Liver (tissue), 9 donors: ENCODE results near the gene EBF4. TPM values are rescaled to one million over a fixed set of nuclear protein-coding genes. Genes with fewer than 3 reads are reported as not detected.

ENCODE experiments used
- DNase-seq: peaks from one replicate; pipeline ENCODE4 v3.0.0-alpha.2; 2017; ENCODE audit warnings: low spot score
- H3K27ac ChIP-seq, 2 donors: one replicate each; pipeline ENCODE4 v1.7.0; 2013; ENCODE audit warnings: inconsistent platforms in 2 of 2, low read length in 2 of 2, control low read depth in 1 of 2, low read depth in 1 of 2, mild to moderate bottlenecking in 1 of 2
- H3K27me3 ChIP-seq, 4 donors: one replicate each; pipeline versions ENCODE4 v1.6.1 to v1.7.0; 2013; ENCODE audit warnings: low read length in 3 of 4, inconsistent platforms in 1 of 4, mild to moderate bottlenecking in 1 of 4, moderate library complexity in 1 of 4; ENCODE audit not compliant: control insufficient read depth in 4 of 4, insufficient read depth in 4 of 4
- H3K36me3 ChIP-seq, 4 donors: one replicate each; pipeline versions ENCODE4 v1.6.1 to v1.7.0; 2013; ENCODE audit warnings: low read length in 3 of 4, mild to moderate bottlenecking in 3 of 4, low read depth in 1 of 4, moderate library complexity in 1 of 4; ENCODE audit not compliant: control insufficient read depth in 4 of 4, insufficient read depth in 3 of 4
- H3K4me1 ChIP-seq, 4 donors: one replicate each; pipeline versions ENCODE4 v1.6.1 to v1.7.0; 2013; ENCODE audit warnings: low read length in 3 of 4, mild to moderate bottlenecking in 3 of 4, moderate library complexity in 1 of 4; ENCODE audit not compliant: control insufficient read depth in 4 of 4, insufficient read depth in 4 of 4
- H3K4me3 ChIP-seq, 3 donors: one replicate each; pipeline versions ENCODE4 v1.6.1 to v1.7.0; 2013; ENCODE audit warnings: low read length in 3 of 3, control low read depth in 1 of 3, low read depth in 1 of 3, mild to moderate bottlenecking in 1 of 3
- H3K9ac ChIP-seq, 2 donors: one replicate each; pipeline ENCODE4 v1.7.0; 2013; ENCODE audit warnings: low read length in 2 of 2, mild to moderate bottlenecking in 2 of 2, moderate library complexity in 2 of 2, control low read depth in 1 of 2, low read depth in 1 of 2
- H3K9me3 ChIP-seq, 4 donors: one replicate each; pipeline versions ENCODE4 v1.6.1 to v1.7.0; 2013; ENCODE audit warnings: low read length in 3 of 4; ENCODE audit not compliant: control insufficient read depth in 4 of 4
- EGR1 ChIP-seq, 2 donors: IDR thresholded peaks; 2 replicates each; pipeline ENCODE4 v1.6.1; 2016 to 2018; ENCODE audit warnings: antibody characterized with exemption in 2 of 2, low read depth in 2 of 2
- FOXA1 ChIP-seq: IDR thresholded peaks from 2 replicates; pipeline ENCODE4 v1.6.1; 2016; ENCODE audit warnings: antibody characterized with exemption
- FOXA2 ChIP-seq: IDR thresholded peaks from 2 replicates; pipeline ENCODE4 v1.6.1; 2016; ENCODE audit warnings: antibody characterized with exemption
- GABPA ChIP-seq, 2 donors: IDR thresholded peaks in 1 of 2; conservative IDR thresholded peaks in 1 of 2; 2 replicates each; pipeline ENCODE4 v1.6.1; 2016; ENCODE audit warnings: antibody characterized with exemption in 2 of 2, mild to moderate bottlenecking in 1 of 2, moderate library complexity in 1 of 2
- HNF4A ChIP-seq, 2 donors: conservative IDR thresholded peaks; 2 replicates each; pipeline ENCODE4 v1.6.1; 2016; ENCODE audit warnings: antibody characterized with exemption in 2 of 2, mild to moderate bottlenecking in 2 of 2
- HNF4G ChIP-seq: IDR thresholded peaks from 2 replicates; pipeline ENCODE4 v1.6.1; 2016; ENCODE audit warnings: antibody characterized with exemption
- JUND ChIP-seq, 2 donors: IDR thresholded peaks; 2 replicates each; pipeline ENCODE4 v1.6.1; 2016; ENCODE audit warnings: antibody characterized with exemption in 2 of 2
- NR2F2 ChIP-seq: IDR thresholded peaks from 2 replicates; pipeline ENCODE4 v1.6.1; 2016; ENCODE audit warnings: antibody characterized with exemption
- RAD21 ChIP-seq, 2 donors: IDR thresholded peaks; 2 replicates each; pipeline ENCODE4 v1.6.1; 2016; ENCODE audit warnings: antibody characterized with exemption in 2 of 2, mild to moderate bottlenecking in 2 of 2
- RXRA ChIP-seq, 2 donors: IDR thresholded peaks; 2 replicates each; pipeline ENCODE4 v1.6.1; 2017 to 2018; ENCODE audit warnings: antibody characterized with exemption in 2 of 2, mild to moderate bottlenecking in 1 of 2
- SP1 ChIP-seq: IDR thresholded peaks from 2 replicates; pipeline ENCODE4 v1.6.1; 2018; ENCODE audit warnings: antibody characterized with exemption, mild to moderate bottlenecking
- TAF1 ChIP-seq: conservative IDR thresholded peaks from 2 replicates; pipeline ENCODE4 v1.6.1; 2016; ENCODE audit warnings: antibody characterized with exemption, mild to moderate bottlenecking
- YY1 ChIP-seq: IDR thresholded peaks from 2 replicates; pipeline ENCODE4 v1.6.1; 2016; ENCODE audit warnings: antibody characterized with exemption, mild to moderate bottlenecking
- whole genome bisulfite sequencing: extraction: QIAGEN DNeasy Blood & Tissue Kit; methylation state at CpG from one replicate; pipeline ENCODE4 v1.1.7; 2013; 5-methylcytosine and 5-hydroxymethylcytosine counted together
- polyA plus RNA-seq, 2 donors: library from polyadenylated mRNA; stranded (reverse) in 1 of 2; unstranded in 1 of 2; fragments of 200-250 nt in 1 of 2; fragments of >200 nt in 1 of 2; fragmentation: Nextera tagmentation in 1 of 2; extraction: Ambion mirVana in 1 of 2; gene quantifications; one replicate each; pipeline versions ENCODE4 v1.2.1 to v1.2.3, GENCODE V29; 2013 to 2015
- total RNA-seq, 2 donors: library from RNA; depleted of rRNA; stranded (reverse); fragments of >200 nt; gene quantifications; one replicate each; pipeline ENCODE4 v1.2.3, GENCODE V29; 2014
- TF ChIP-seq, protein P1 (sequence below): IDR thresholded peaks from 2 replicates; pipeline ENCODE4 v1.6.1; 2016; ENCODE audit warnings: antibody characterized with exemption
- TF ChIP-seq, protein P2 (sequence below): fragments of 150-350 bp; IDR thresholded peaks from 2 replicates; pipeline ENCODE4 v1.5.1; 2017; ENCODE audit warnings: improper control_type of control experiment, low read depth, low read length; ENCODE audit not compliant: missing input control
- TF ChIP-seq, protein P3 (sequence below): IDR thresholded peaks from 2 replicates; pipeline ENCODE4 v1.6.1; 2016; ENCODE audit warnings: antibody characterized with exemption, mild to moderate bottlenecking
- TF ChIP-seq, protein P4 (sequence below): IDR thresholded peaks from 2 replicates; pipeline ENCODE4 v1.6.1; 2016; ENCODE audit warnings: antibody characterized with exemption
- TF ChIP-seq, protein P5 (sequence below): IDR thresholded peaks from 2 replicates; pipeline ENCODE4 v1.6.1; 2016; ENCODE audit warnings: antibody characterized with exemption
- donor health status: healthy.
- donor health status: healthy.
- donor health status: healthy.
- donor health status: healthy.
- donor health status: healthy.

The EBF4 gene
- total and polyA plus RNA-seq, 4 donors: 2.3 to 4.0 (median 2.9) TPM

DNA sequence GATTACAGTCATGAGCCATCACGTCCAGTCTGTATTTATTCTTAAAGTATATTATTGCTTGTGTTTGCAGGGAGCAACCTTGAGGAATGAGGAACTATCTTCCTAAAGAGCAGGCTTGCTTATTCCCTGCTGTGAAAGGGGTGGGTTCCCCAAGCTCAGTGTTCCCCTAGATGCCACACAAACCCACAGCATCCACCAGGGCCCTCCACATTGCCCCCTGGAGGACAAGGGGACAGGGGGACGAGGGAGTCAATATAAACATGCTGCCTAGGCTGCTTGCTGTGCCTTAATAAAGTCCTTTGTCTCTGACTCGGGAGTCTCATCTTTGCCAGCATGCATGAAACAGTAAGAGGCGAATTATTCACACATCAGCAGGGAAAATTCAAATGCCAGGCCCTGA, 20.6 kb upstream of the EBF4 start:
- Histone ChIP-seq H3K4me1 (no peaks in the 10 kb centered on the region), H3K27me3 (peaks cover 0 to 3% (median 0%) of the 10 kb centered on the region in 4 donors), H3K9me3 (no peaks in the 10 kb centered on the region), H3K9ac (no peak overlapping the region), H3K4me3 (no peak overlapping the region), H3K36me3 (no peaks in the 10 kb centered on the region), H3K27ac (no peak overlapping the region)
- WGBS: 21% methylated on average over 4 of the region's 4 CpGs
- no peak for DNase-seq
- TF ChIP-seq, protein P1, sequence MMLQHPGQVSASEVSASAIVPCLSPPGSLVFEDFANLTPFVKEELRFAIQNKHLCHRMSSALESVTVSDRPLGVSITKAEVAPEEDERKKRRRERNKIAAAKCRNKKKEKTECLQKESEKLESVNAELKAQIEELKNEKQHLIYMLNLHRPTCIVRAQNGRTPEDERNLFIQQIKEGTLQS: no peak
- TF ChIP-seq SP1: no peak
- TF ChIP-seq, protein P2, sequence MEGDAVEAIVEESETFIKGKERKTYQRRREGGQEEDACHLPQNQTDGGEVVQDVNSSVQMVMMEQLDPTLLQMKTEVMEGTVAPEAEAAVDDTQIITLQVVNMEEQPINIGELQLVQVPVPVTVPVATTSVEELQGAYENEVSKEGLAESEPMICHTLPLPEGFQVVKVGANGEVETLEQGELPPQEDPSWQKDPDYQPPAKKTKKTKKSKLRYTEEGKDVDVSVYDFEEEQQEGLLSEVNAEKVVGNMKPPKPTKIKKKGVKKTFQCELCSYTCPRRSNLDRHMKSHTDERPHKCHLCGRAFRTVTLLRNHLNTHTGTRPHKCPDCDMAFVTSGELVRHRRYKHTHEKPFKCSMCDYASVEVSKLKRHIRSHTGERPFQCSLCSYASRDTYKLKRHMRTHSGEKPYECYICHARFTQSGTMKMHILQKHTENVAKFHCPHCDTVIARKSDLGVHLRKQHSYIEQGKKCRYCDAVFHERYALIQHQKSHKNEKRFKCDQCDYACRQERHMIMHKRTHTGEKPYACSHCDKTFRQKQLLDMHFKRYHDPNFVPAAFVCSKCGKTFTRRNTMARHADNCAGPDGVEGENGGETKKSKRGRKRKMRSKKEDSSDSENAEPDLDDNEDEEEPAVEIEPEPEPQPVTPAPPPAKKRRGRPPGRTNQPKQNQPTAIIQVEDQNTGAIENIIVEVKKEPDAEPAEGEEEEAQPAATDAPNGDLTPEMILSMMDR: no peak
- TF ChIP-seq FOXA2: no peak
- TF ChIP-seq EGR1 (IDR thresholded peaks at IDR 0.05; ENCODE audit: low read depth in 2 of 2): no peak
- TF ChIP-seq HNF4A (conservative IDR thresholded peaks at IDR 0.05): no peak
- no peak for TF ChIP-seq JUND (IDR thresholded peaks at IDR 0.05)
- TF ChIP-seq HNF4G: no peak
- TF ChIP-seq, protein P3, sequence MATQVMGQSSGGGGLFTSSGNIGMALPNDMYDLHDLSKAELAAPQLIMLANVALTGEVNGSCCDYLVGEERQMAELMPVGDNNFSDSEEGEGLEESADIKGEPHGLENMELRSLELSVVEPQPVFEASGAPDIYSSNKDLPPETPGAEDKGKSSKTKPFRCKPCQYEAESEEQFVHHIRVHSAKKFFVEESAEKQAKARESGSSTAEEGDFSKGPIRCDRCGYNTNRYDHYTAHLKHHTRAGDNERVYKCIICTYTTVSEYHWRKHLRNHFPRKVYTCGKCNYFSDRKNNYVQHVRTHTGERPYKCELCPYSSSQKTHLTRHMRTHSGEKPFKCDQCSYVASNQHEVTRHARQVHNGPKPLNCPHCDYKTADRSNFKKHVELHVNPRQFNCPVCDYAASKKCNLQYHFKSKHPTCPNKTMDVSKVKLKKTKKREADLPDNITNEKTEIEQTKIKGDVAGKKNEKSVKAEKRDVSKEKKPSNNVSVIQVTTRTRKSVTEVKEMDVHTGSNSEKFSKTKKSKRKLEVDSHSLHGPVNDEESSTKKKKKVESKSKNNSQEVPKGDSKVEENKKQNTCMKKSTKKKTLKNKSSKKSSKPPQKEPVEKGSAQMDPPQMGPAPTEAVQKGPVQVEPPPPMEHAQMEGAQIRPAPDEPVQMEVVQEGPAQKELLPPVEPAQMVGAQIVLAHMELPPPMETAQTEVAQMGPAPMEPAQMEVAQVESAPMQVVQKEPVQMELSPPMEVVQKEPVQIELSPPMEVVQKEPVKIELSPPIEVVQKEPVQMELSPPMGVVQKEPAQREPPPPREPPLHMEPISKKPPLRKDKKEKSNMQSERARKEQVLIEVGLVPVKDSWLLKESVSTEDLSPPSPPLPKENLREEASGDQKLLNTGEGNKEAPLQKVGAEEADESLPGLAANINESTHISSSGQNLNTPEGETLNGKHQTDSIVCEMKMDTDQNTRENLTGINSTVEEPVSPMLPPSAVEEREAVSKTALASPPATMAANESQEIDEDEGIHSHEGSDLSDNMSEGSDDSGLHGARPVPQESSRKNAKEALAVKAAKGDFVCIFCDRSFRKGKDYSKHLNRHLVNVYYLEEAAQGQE: no peak
- TF ChIP-seq NR2F2: no peak
- TF ChIP-seq YY1: no peak
- TF ChIP-seq TAF1: no peak
- TF ChIP-seq, protein P4, sequence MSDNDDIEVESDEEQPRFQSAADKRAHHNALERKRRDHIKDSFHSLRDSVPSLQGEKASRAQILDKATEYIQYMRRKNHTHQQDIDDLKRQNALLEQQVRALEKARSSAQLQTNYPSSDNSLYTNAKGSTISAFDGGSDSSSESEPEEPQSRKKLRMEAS: no peak
- TF ChIP-seq, protein P5, sequence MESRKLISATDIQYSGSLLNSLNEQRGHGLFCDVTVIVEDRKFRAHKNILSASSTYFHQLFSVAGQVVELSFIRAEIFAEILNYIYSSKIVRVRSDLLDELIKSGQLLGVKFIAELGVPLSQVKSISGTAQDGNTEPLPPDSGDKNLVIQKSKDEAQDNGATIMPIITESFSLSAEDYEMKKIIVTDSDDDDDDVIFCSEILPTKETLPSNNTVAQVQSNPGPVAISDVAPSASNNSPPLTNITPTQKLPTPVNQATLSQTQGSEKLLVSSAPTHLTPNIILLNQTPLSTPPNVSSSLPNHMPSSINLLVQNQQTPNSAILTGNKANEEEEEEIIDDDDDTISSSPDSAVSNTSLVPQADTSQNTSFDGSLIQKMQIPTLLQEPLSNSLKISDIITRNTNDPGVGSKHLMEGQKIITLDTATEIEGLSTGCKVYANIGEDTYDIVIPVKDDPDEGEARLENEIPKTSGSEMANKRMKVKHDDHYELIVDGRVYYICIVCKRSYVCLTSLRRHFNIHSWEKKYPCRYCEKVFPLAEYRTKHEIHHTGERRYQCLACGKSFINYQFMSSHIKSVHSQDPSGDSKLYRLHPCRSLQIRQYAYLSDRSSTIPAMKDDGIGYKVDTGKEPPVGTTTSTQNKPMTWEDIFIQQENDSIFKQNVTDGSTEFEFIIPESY: no peak
- TF ChIP-seq RAD21 (IDR thresholded peaks at IDR 0.05): no peak

DNA sequence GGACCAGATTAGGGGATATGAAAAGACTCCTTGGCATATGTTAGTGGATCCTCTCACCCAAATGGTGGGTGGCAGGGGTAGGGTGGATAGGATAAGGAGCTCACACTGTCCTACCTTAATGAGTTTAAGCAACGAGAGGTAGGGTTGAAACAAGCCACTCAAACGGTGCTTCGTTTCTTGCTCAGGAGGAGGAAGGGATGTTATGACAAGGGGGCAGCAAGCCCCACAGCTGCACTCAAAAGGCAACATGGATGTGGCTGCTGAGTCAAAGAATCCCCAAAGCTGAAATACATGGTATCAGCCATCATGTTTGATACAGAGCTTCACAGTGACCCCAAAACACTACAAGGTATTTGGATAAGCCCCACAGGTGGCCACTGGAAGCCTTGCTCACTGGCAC, 20.1 kb upstream of the EBF4 start:
- DNase-seq: no peak
- Histone ChIP-seq H3K4me1 (no peaks in the 10 kb centered on the region), H3K4me3 (no peak overlapping the region), H3K9ac (no peak overlapping the region), H3K27me3 (peaks cover 0 to 3% (median 0%) of the 10 kb centered on the region in 4 donors), H3K9me3 (no peaks in the 10 kb centered on the region), H3K36me3 (no peaks in the 10 kb centered on the region), H3K27ac (no peak overlapping the region)
- TF ChIP-seq, protein P2: no peak
- TF ChIP-seq HNF4G (no peak), FOXA2 (no peak), RAD21 (IDR thresholded peaks at IDR 0.05) (no peak), RXRA (IDR thresholded peaks at IDR 0.05) (no peak), GABPA (IDR thresholded peaks at IDR 0.05 in 1 of 2, conservative IDR thresholded peaks at IDR 0.05 in 1 of 2) (no peak), FOXA1 (no peak), HNF4A (conservative IDR thresholded peaks at IDR 0.05) (no peak), JUND (IDR thresholded peaks at IDR 0.05) (no peak), SP1 (no peak)
- TF ChIP-seq, protein P4: no peak
- 71% methylated on average over 3 of the region's 3 CpGs for WGBS
